Vagina (tissue), 2 donors: ENCODE data around the gene ADK. TPM values are rescaled to one million over a fixed set of nuclear protein-coding genes. Genes with fewer than 3 reads are reported as not detected.
A peak's percentile ranks its signal among the peaks of the same experiment; 100 is the strongest.

Experiments
- DNase-seq, 2 donors: peaks; one replicate each; pipeline ENCODE4 v3.0.0-alpha.2; 2017; ENCODE audit errors: extremely low spot score in 2 of 2
- H3K27ac ChIP-seq: fragments of 200-600 bp; sonication (generic); one replicate; pipeline ENCODE4 v1.5.1; 2019
- H3K27me3 ChIP-seq: fragments of 200-600 bp; sonication (generic); one replicate; pipeline ENCODE4 v1.5.1; 2019
- H3K36me3 ChIP-seq, 2 donors: fragments of 200-600 bp; sonication (generic); one replicate each; pipeline ENCODE4 v1.5.1; 2017 to 2019
- H3K4me1 ChIP-seq: fragments of 200-600 bp; sonication (generic); one replicate; pipeline ENCODE4 v1.5.1; 2019
- H3K4me3 ChIP-seq, 2 donors: fragments of 200-600 bp; sonication (generic); 1 replicate in 1 of 2; 2 replicates in 1 of 2; pipeline ENCODE4 v1.5.1; 2016 to 2019
- H3K9me3 ChIP-seq: fragments of 200-600 bp; sonication (generic); one replicate; pipeline ENCODE4 v1.5.1; 2019
- POLR2A ChIP-seq, 2 donors: fragments of 450-650 bp; IDR thresholded peaks; one replicate each; pipeline ENCODE4 v1.6.1; 2017; ENCODE audit warnings: antibody characterized with exemption in 2 of 2, mild to moderate bottlenecking in 2 of 2, moderate library complexity in 2 of 2
- POLR2AphosphoS5 ChIP-seq, 2 donors: sonication (generic); formaldehyde crosslinking; IDR thresholded peaks; one replicate each; pipeline ENCODE4 v1.9.0; 2017; ENCODE audit warnings: antibody characterized with exemption in 2 of 2, mild to moderate bottlenecking in 2 of 2, low read depth in 1 of 2; ENCODE audit not compliant: insufficient read depth in 1 of 2
- intact Hi-C: fragments of 100-400 bp; cut with DNase I; formaldehyde crosslinking; loops from one replicate; pipeline ENCODE4 v1.15.1; 2023
- total RNA-seq: library from RNA; depleted of rRNA; stranded (reverse); fragments of >200 nt; gene quantifications from one replicate; pipeline ENCODE4 v1.2.3, GENCODE V29; 2016
- TF ChIP-seq, protein P1 (sequence below), 3 experiments: fragments of 450-650 bp in 2 of 3; fragments of 200-600 bp in 1 of 3; sonication (generic) in 1 of 3; IDR thresholded peaks; one replicate each; pipeline ENCODE4 v1.5.1; 2017 to 2019; ENCODE audit warnings: antibody characterized with exemption in 3 of 3, mild to moderate bottlenecking in 2 of 3, moderate library complexity in 2 of 3

The ADK gene
- total RNA-seq, 1 donor from 2014 or later, result 46.2 TPM

DNA sequence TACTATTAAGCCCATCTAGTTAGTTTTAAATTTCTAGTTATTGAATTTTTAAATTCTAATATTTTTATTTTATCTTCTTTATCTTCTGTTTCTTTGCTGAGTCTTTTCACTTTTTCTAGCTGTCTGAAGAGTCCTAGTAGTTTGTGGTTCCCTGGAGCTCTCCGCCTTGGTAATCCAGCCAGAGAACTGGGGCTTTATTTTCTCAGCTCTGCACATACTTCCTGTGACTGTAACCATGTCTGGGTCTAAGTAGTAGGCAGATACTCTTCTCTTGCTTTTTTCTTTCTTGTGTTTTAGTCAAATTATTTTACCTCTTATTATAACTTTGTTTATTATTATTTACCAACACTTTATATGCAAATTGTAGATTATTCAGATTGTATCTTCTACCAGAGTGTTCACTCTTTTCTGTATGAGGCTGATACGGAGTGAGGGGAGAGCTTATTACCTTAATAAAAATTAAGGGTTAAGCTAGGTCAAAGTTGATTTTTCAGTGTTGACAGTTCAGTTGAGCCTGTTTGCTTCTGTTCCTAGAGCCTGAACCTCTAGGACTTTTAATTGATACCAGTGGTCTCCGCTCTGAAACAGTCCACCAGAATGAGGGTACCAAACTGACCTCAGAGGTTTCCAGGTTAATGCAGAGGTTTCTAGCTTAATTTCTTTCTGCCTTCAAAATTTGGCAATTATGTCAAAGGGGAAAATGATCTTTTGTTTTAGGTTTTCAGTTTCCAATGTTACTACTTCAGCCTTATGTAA lies 155.4 kb downstream of the ADK start:
- H3K4me3 ChIP-seq, result no peak overlapping the region
- H3K9me3 ChIP-seq, result no peaks in the 10 kb centered on the region
- no peak overlapping the region for H3K27ac ChIP-seq
- no peaks in the 10 kb centered on the region for H3K36me3 ChIP-seq
- intact Hi-C loops, result no loop called here
- no peaks in the 10 kb centered on the region for H3K27me3 ChIP-seq
- H3K4me1 ChIP-seq, result peaks cover 16% of the 10 kb centered on the region
- no peak for DNase-seq
- TF ChIP-seq POLR2AphosphoS5 (IDR thresholded peaks at IDR 0.05; ENCODE audit: insufficient read depth in 1 of 2, low read depth in 1 of 2) (no peak), POLR2A (IDR thresholded peaks at IDR 0.05) (no peak)
- TF ChIP-seq, protein P1, sequence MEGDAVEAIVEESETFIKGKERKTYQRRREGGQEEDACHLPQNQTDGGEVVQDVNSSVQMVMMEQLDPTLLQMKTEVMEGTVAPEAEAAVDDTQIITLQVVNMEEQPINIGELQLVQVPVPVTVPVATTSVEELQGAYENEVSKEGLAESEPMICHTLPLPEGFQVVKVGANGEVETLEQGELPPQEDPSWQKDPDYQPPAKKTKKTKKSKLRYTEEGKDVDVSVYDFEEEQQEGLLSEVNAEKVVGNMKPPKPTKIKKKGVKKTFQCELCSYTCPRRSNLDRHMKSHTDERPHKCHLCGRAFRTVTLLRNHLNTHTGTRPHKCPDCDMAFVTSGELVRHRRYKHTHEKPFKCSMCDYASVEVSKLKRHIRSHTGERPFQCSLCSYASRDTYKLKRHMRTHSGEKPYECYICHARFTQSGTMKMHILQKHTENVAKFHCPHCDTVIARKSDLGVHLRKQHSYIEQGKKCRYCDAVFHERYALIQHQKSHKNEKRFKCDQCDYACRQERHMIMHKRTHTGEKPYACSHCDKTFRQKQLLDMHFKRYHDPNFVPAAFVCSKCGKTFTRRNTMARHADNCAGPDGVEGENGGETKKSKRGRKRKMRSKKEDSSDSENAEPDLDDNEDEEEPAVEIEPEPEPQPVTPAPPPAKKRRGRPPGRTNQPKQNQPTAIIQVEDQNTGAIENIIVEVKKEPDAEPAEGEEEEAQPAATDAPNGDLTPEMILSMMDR (IDR thresholded peaks at IDR 0.05), result no peak

- Histone ChIP-seq H3K36me3 (no peaks in the 10 kb centered on the region), H3K27me3 (no peaks in the 10 kb centered on the region), H3K4me1 (peaks cover 16% of the 10 kb centered on the region), H3K27ac (no peak overlapping the region), H3K9me3 (no peaks in the 10 kb centered on the region), H3K4me3 (no peak overlapping the region)
- DNase-seq, result no peak
- TF ChIP-seq, protein P1 (IDR thresholded peaks at IDR 0.05), result no peak
- TF ChIP-seq POLR2A (IDR thresholded peaks at IDR 0.05) (no peak), POLR2AphosphoS5 (IDR thresholded peaks at IDR 0.05; ENCODE audit: insufficient read depth in 1 of 2, low read depth in 1 of 2) (no peak)
- intact Hi-C loops, result no loop called here
Observed at GRCh38 chr10:74307061-74307651, 156.1 kb downstream of the ADK start.

GRCh38 chr10:74310652-74311257 lies 159.7 kb downstream of the ADK start:
- intact Hi-C loops, result no loop called here
- Histone ChIP-seq H3K27me3 (no peaks in the 10 kb centered on the region), H3K9me3 (no peaks in the 10 kb centered on the region), H3K36me3 (no peaks in the 10 kb centered on the region), H3K4me3 (no peak overlapping the region), H3K4me1 (peaks cover 11% of the 10 kb centered on the region), H3K27ac (no peak overlapping the region)
- DNase-seq, result no peak
- TF ChIP-seq POLR2A (IDR thresholded peaks at IDR 0.05) (no peak), POLR2AphosphoS5 (IDR thresholded peaks at IDR 0.05; ENCODE audit: insufficient read depth in 1 of 2, low read depth in 1 of 2) (no peak)
- TF ChIP-seq, protein P1 (IDR thresholded peaks at IDR 0.05), result no peak

GRCh38 chr10:74314166-74314565 lies 163.1 kb downstream of the ADK start:
- no peak for TF ChIP-seq POLR2AphosphoS5 (IDR thresholded peaks at IDR 0.05; ENCODE audit: insufficient read depth in 1 of 2, low read depth in 1 of 2)
- TF ChIP-seq POLR2A (IDR thresholded peaks at IDR 0.05), result no peak
- TF ChIP-seq, protein P1 (IDR thresholded peaks at IDR 0.05), result no peak
- intact Hi-C loops, result no loop called here
- H3K27ac ChIP-seq, result no peak overlapping the region
- H3K4me1 ChIP-seq, result no peaks in the 10 kb centered on the region
- no peak for DNase-seq
- H3K36me3 ChIP-seq, result peaks cover 0 to 2% of the 10 kb centered on the region in 2 donors
- H3K4me3 ChIP-seq, result peak overlapping the region in 1 of 2 donors; percentile 25
- no peaks in the 10 kb centered on the region for H3K27me3 ChIP-seq
- no peaks in the 10 kb centered on the region for H3K9me3 ChIP-seq
